Measurements from ENCODE around the gene IL1RAP.

The IL1RAP gene

DNA sequence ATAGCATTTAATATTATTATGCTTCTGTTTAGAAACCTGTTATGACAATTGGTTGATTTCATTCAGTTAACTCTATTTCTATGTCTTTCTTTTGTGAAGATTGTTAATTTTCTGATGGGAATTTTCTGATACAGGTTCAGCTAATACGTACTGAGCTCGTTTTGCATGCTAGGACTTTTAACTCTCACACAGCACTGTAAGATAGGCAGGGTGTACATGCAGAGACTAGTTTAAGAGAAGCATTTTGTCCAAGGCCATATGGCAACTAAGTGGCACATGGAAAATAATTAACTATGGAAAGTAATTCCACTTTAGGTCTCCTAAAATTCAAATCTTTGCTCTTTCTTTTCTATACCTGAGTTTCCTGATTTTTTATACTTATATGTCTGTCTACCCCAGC, 81.9 kb downstream of the IL1RAP start:
- Histone ChIP-seq H3K4me3 (ENCODE audit: low read length, poor library complexity, severe bottlenecking) (no peak overlapping the region), H3F3A (ENCODE audit: low read depth) (no peaks in the 10 kb centered on the region), H3K4me1 (ENCODE audit: insufficient read depth, low read length, poor library complexity, severe bottlenecking) (no peaks in the 10 kb centered on the region), H4K20me1 (ENCODE audit: insufficient read depth, low read length, poor library complexity, severe bottlenecking) (no peaks in the 10 kb centered on the region), H3K9me3 (ENCODE audit: insufficient read depth, low read depth, low read length) (no peaks in the 10 kb centered on the region), H3K36me3 (ENCODE audit: insufficient read depth, low read length) (no peaks in the 10 kb centered on the region), H3K4me2 (ENCODE audit: low read depth, low read length, poor library complexity, severe bottlenecking) (no peak overlapping the region), H3K9ac (ENCODE audit: low read depth, low read length, poor library complexity, severe bottlenecking) (no peak overlapping the region), H3K27me3 (ENCODE audit: insufficient read depth, low read length, poor library complexity, severe bottlenecking) (no peaks in the 10 kb centered on the region), H3K79me2 (ENCODE audit: insufficient read depth, low read length) (no peaks in the 10 kb centered on the region), H2AFZ (ENCODE audit: low read length) (no peak overlapping the region), H3K9me2 (replicated peaks; ENCODE audit: low read depth, low read length) (no peaks in the 10 kb centered on the region)
- TF ChIP-seq, protein P1, sequence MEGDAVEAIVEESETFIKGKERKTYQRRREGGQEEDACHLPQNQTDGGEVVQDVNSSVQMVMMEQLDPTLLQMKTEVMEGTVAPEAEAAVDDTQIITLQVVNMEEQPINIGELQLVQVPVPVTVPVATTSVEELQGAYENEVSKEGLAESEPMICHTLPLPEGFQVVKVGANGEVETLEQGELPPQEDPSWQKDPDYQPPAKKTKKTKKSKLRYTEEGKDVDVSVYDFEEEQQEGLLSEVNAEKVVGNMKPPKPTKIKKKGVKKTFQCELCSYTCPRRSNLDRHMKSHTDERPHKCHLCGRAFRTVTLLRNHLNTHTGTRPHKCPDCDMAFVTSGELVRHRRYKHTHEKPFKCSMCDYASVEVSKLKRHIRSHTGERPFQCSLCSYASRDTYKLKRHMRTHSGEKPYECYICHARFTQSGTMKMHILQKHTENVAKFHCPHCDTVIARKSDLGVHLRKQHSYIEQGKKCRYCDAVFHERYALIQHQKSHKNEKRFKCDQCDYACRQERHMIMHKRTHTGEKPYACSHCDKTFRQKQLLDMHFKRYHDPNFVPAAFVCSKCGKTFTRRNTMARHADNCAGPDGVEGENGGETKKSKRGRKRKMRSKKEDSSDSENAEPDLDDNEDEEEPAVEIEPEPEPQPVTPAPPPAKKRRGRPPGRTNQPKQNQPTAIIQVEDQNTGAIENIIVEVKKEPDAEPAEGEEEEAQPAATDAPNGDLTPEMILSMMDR (conservative IDR thresholded peaks at IDR 0.05; ENCODE audit: low read length), result no peak
- no peak for TF ChIP-seq EZH2phosphoT487 (IDR thresholded peaks at IDR 0.05; ENCODE audit: borderline replicate concordance)

DNA sequence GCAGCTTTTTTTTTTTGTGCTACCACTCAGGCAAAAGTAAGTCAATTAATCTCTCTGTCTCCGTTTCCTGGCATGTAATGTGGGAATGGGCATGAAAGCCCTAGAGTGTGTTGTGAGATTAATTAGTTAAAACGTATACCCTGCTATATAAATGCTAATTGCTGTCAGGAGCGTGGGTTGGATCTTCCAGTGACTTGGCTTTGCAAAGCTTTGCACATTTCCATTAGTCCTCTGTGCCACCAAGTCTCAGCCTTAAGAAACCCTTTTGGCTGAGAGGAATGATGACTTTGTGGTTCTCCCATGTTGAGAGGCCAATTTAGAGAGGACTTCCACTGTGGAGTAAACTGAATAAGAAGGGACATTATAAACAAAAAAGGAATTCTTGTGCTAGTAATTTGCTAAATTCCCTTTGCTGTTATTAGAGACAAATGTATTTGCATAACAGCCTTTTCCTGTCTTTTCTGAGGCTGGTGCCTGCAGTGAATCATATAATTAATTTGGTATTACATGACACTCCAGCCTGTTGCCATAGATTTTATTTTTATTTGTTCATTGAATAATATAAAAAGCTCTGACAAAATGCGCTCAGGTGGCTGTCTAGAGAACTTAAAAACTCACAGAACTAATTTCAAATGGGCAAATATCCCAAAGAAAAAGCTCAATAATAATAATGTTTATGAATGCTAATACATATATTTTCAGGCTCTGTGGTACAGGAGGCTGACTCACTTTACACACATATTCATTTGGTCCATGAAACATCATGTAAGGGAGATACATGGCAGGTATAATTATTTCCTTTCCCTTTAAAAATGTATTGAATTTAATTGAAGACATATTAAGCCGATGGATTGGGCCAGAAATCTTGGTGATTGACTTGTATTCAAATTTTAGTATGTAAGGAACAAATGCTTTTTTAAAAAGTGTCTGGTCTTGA, 82.7 kb downstream of the IL1RAP start:
- Histone ChIP-seq H2AFZ (ENCODE audit: low read length) (no peak overlapping the region), H3K4me2 (ENCODE audit: low read depth, low read length, poor library complexity, severe bottlenecking) (no peak overlapping the region), H3K9me3 (ENCODE audit: insufficient read depth, low read depth, low read length) (no peaks in the 10 kb centered on the region), H3K27me3 (ENCODE audit: insufficient read depth, low read length, poor library complexity, severe bottlenecking) (no peaks in the 10 kb centered on the region), H3K9me2 (replicated peaks; ENCODE audit: low read depth, low read length) (no peaks in the 10 kb centered on the region), H3K4me3 (ENCODE audit: low read length, poor library complexity, severe bottlenecking) (no peak overlapping the region), H3K36me3 (ENCODE audit: insufficient read depth, low read length) (no peaks in the 10 kb centered on the region), H3K9ac (ENCODE audit: low read depth, low read length, poor library complexity, severe bottlenecking) (no peak overlapping the region), H4K20me1 (ENCODE audit: insufficient read depth, low read length, poor library complexity, severe bottlenecking) (no peaks in the 10 kb centered on the region), H3K4me1 (ENCODE audit: insufficient read depth, low read length, poor library complexity, severe bottlenecking) (no peaks in the 10 kb centered on the region), H3F3A (ENCODE audit: low read depth) (no peaks in the 10 kb centered on the region), H3K79me2 (ENCODE audit: insufficient read depth, low read length) (no peaks in the 10 kb centered on the region)
- TF ChIP-seq EZH2phosphoT487 (IDR thresholded peaks at IDR 0.05; ENCODE audit: borderline replicate concordance), result no peak
- TF ChIP-seq, protein P1 (conservative IDR thresholded peaks at IDR 0.05; ENCODE audit: low read length), result no peak

DNA sequence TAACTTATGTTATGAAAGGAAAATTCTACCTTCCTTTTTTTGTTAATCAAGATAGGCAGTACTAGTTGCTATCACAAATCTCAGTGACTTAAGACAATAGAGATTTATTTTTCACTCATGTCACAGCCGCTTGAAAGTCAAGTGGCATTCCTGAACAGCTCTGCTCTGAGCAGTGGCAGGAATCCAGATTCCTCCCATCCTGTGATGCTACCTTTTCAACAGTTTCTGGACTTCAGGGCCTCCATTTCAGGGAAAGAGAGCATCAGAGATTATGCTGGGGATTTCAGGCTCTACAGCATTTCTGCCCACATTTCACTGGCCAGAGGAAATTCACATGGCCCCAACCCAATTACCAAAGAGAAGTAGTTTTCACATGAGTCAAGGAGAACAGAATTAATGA, 83.4 kb downstream of the IL1RAP start:
- Histone ChIP-seq H3K79me2 (ENCODE audit: insufficient read depth, low read length) (no peaks in the 10 kb centered on the region), H3K9me3 (ENCODE audit: insufficient read depth, low read depth, low read length) (no peaks in the 10 kb centered on the region), H3K9me2 (replicated peaks; ENCODE audit: low read depth, low read length) (no peaks in the 10 kb centered on the region), H3K27me3 (ENCODE audit: insufficient read depth, low read length, poor library complexity, severe bottlenecking) (no peaks in the 10 kb centered on the region), H3K4me1 (ENCODE audit: insufficient read depth, low read length, poor library complexity, severe bottlenecking) (no peaks in the 10 kb centered on the region), H3K4me3 (ENCODE audit: low read length, poor library complexity, severe bottlenecking) (no peak overlapping the region), H3K9ac (ENCODE audit: low read depth, low read length, poor library complexity, severe bottlenecking) (no peak overlapping the region), H3F3A (ENCODE audit: low read depth) (no peaks in the 10 kb centered on the region), H2AFZ (ENCODE audit: low read length) (no peak overlapping the region), H3K4me2 (ENCODE audit: low read depth, low read length, poor library complexity, severe bottlenecking) (no peak overlapping the region), H4K20me1 (ENCODE audit: insufficient read depth, low read length, poor library complexity, severe bottlenecking) (no peaks in the 10 kb centered on the region), H3K36me3 (ENCODE audit: insufficient read depth, low read length) (no peaks in the 10 kb centered on the region)
- TF ChIP-seq EZH2phosphoT487 (IDR thresholded peaks at IDR 0.05; ENCODE audit: borderline replicate concordance), result no peak
- TF ChIP-seq, protein P1 (conservative IDR thresholded peaks at IDR 0.05; ENCODE audit: low read length), result no peak
